SU-DHL-6 (cell line): ENCODE data around the gene CETP.

Source experiments
- H2AFZ ChIP-seq: fragments of 200-600 bp; sonication (generic); 2 replicates; pipeline ENCODE4 v1.6.1; 2014; ENCODE audit warnings: low read depth, mild to moderate bottlenecking, moderate library complexity, mixed read lengths, antibody characterized with exemption, low read length; ENCODE audit not compliant: severe bottlenecking
- H3F3A ChIP-seq: fragments of 200-600 bp; shearing (Covaris generic); 2 replicates; pipeline ENCODE4 v1.6.0; 2016; ENCODE audit warnings: antibody characterized with exemption, mild to moderate bottlenecking; ENCODE audit not compliant: insufficient read depth
- H3K27ac ChIP-seq: fragments of 200-600 bp; sonication (generic); 2 replicates; pipeline ENCODE4 v1.5.1; 2016; ENCODE audit warnings: low read depth, mild to moderate bottlenecking, low read length, moderate library complexity, mixed read lengths
- H3K27me3 ChIP-seq: fragments of 200-600 bp; sonication (generic), shearing (Covaris generic); 2 replicates; pipeline ENCODE4 v1.6.0; 2014; ENCODE audit warnings: mild to moderate bottlenecking, low read length
- H3K36me3 ChIP-seq: fragments of 200-600 bp; sonication (generic); 2 replicates; pipeline ENCODE4 v1.6.1; 2014; ENCODE audit warnings: mild to moderate bottlenecking, low read length, mixed read lengths
- H3K4me2 ChIP-seq: fragments of 300-600, 200-600 bp; shearing (Covaris generic), sonication (generic); 2 replicates; pipeline ENCODE4 v1.6.0; 2014; ENCODE audit warnings: low read length, low read depth, mild to moderate bottlenecking; ENCODE audit not compliant: poor library complexity, severe bottlenecking
- H3K4me3 ChIP-seq: fragments of 200-600 bp; sonication (generic); 2 replicates; pipeline ENCODE4 v1.5.1; 2014; ENCODE audit warnings: antibody characterized with exemption, low read length, mild to moderate bottlenecking, mixed read lengths; ENCODE audit not compliant: insufficient read depth, poor library complexity, severe bottlenecking
- H3K79me2 ChIP-seq: fragments of 200-600 bp; sonication (generic); 2 replicates; pipeline ENCODE4 v1.6.1; 2014; ENCODE audit warnings: mild to moderate bottlenecking, low read length, moderate library complexity; ENCODE audit not compliant: insufficient read depth
- H3K9ac ChIP-seq: fragments of 200-600 bp; sonication (generic); 2 replicates; pipeline ENCODE4 v1.7.0; 2014; ENCODE audit warnings: mild to moderate bottlenecking, low read length
- H3K9me2 ChIP-seq: fragments of 200-600 bp; sonication (generic); replicated peaks from 2 replicates; pipeline ENCODE4 v1.6.1; 2014; ENCODE audit warnings: low read length; ENCODE audit not compliant: insufficient read depth
- H3K9me3 ChIP-seq: fragments of 200-600 bp; sonication (generic); 2 replicates; pipeline ENCODE4 v1.6.1; 2014; ENCODE audit warnings: low read length, mixed read lengths; ENCODE audit not compliant: insufficient read depth
- H4K20me1 ChIP-seq: fragments of 200-600 bp; sonication (generic); 2 replicates; pipeline ENCODE4 v1.6.1; 2014; ENCODE audit warnings: low read depth, mild to moderate bottlenecking, antibody characterized with exemption, low read length, moderate library complexity, mixed read lengths
- EZH2phosphoT487 ChIP-seq: fragments of 200-600 bp; sonication (generic), shearing (Covaris generic); conservative IDR thresholded peaks from 2 replicates; pipeline ENCODE4 v1.6.1; 2018; ENCODE audit warnings: mild to moderate bottlenecking, antibody characterized with exemption, low read length, moderate library complexity, mixed read lengths
- TF ChIP-seq, protein P1 (sequence below): fragments of 200-600 bp; sonication (generic); IDR thresholded peaks from one replicate; pipeline ENCODE4 v1.5.1; 2017; ENCODE audit warnings: antibody characterized with exemption, mild to moderate bottlenecking, low read length, moderate library complexity; ENCODE audit not compliant: insufficient read depth, poor library complexity, severe bottlenecking

Gene CETP

DNA sequence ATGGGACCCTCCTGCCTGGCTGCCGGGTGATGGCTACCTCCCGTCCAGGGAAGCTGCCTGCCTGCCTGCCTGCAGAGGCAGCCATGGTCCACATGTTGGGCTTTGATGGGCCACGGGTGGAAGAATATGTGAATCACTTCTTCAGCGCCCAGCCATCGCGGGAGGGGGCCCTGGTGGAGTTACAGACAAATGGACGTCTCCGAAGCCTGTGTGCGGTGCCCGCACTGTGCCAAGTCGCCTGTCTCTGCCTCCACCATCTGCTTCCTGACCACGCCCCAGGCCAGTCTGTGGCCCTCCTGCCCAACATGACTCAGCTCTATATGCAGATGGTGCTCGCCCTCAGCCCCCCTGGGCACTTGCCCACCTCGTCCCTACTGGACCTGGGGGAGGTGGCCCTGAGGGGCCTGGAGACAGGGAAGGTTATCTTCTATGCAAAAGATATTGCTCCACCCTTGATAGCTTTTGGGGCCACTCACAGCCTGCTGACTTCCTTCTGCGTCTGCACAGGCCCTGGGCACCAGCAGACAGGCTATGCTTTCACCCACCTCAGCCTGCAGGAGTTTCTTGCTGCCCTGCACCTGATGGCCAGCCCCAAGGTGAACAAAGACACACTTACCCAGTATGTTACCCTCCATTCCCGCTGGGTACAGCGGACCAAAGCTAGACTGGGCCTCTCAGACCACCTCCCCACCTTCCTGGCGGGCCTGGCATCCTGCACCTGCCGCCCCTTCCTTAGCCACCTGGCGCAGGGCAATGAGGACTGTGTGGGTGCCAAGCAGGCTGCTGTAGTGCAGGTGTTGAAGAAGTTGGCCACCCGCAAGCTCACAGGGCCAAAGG, 64.4 kb downstream of the CETP start:
- no peaks in the 10 kb centered on the region for H3K79me2 ChIP-seq
- no peaks in the 10 kb centered on the region for H3F3A ChIP-seq
- no peaks in the 10 kb centered on the region for H3K27me3 ChIP-seq
- no peak for TF ChIP-seq EZH2phosphoT487
- TF ChIP-seq, protein P1, sequence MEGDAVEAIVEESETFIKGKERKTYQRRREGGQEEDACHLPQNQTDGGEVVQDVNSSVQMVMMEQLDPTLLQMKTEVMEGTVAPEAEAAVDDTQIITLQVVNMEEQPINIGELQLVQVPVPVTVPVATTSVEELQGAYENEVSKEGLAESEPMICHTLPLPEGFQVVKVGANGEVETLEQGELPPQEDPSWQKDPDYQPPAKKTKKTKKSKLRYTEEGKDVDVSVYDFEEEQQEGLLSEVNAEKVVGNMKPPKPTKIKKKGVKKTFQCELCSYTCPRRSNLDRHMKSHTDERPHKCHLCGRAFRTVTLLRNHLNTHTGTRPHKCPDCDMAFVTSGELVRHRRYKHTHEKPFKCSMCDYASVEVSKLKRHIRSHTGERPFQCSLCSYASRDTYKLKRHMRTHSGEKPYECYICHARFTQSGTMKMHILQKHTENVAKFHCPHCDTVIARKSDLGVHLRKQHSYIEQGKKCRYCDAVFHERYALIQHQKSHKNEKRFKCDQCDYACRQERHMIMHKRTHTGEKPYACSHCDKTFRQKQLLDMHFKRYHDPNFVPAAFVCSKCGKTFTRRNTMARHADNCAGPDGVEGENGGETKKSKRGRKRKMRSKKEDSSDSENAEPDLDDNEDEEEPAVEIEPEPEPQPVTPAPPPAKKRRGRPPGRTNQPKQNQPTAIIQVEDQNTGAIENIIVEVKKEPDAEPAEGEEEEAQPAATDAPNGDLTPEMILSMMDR = no peak
- no peaks in the 10 kb centered on the region for H3K9me3 ChIP-seq
- H3K9me2 ChIP-seq = no peaks in the 10 kb centered on the region
- no peaks in the 10 kb centered on the region for H4K20me1 ChIP-seq
- no peaks in the 10 kb centered on the region for H3K36me3 ChIP-seq
- H2AFZ ChIP-seq = no peak overlapping the region
- no peak overlapping the region for H3K9ac ChIP-seq
- H3K4me3 ChIP-seq = no peak overlapping the region
- H3K27ac ChIP-seq = no peak overlapping the region
- no peak overlapping the region for H3K4me2 ChIP-seq

DNA sequence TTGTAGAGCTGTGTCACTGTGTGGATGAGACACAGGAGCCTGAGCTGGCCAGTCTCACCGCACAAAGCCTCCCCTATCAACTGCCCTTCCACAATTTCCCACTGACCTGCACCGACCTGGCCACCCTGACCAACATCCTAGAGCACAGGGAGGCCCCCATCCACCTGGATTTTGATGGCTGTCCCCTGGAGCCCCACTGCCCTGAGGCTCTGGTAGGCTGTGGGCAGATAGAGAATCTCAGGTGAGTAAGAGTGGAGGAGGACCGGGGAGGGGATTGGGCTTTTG, 65.0 kb downstream of the CETP start:
- Histone ChIP-seq H3K4me2 (no peak overlapping the region), H3K4me3 (no peak overlapping the region), H3K27ac (no peak overlapping the region), H3K27me3 (no peaks in the 10 kb centered on the region), H3K9me3 (no peaks in the 10 kb centered on the region), H3K9ac (no peak overlapping the region), H3K79me2 (no peaks in the 10 kb centered on the region), H3F3A (no peaks in the 10 kb centered on the region), H3K36me3 (no peaks in the 10 kb centered on the region), H4K20me1 (no peaks in the 10 kb centered on the region), H2AFZ (no peak overlapping the region), H3K9me2 (no peaks in the 10 kb centered on the region)
- TF ChIP-seq, protein P1 = no peak
- TF ChIP-seq EZH2phosphoT487 = no peak

DNA sequence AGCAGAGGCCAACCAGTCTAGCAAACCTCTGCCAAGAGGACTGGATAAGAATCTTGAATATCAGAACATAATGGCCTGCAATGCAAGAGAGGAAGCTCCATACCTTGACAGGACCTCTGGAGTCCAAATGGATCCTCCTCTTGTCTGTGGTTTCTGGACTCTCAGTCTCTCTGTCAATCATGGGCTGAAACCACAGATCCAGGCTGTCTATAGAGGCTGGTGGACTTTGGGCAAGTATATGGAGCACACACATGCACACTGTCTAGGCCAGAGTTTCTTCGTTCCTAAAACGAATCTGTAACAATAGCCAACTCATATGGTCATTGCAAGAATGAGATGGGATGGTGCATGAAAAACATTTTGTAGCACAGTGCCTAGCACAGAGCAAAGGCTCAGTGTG, 65.3 kb downstream of the CETP start:
- no peaks in the 10 kb centered on the region for H3K36me3 ChIP-seq

More for the DNA sequence above, 65.3 kb downstream of the CETP start:
- Histone ChIP-seq H3K27me3 (no peaks in the 10 kb centered on the region), H3K9me2 (no peaks in the 10 kb centered on the region), H3K4me2 (no peak overlapping the region), H2AFZ (no peak overlapping the region), H3F3A (no peaks in the 10 kb centered on the region), H4K20me1 (no peaks in the 10 kb centered on the region), H3K79me2 (no peaks in the 10 kb centered on the region), H3K9ac (no peak overlapping the region), H3K9me3 (no peaks in the 10 kb centered on the region), H3K4me3 (no peak overlapping the region), H3K27ac (no peak overlapping the region)
- TF ChIP-seq, protein P1 = no peak
- no peak for TF ChIP-seq EZH2phosphoT487
